ENCODE measurements around the gene MINDY4. TPM values are rescaled to one million over a fixed set of nuclear protein-coding genes. Genes with fewer than 3 reads are reported as not detected.

Gene MINDY4
- total RNA-seq, 1 experiment from 2014 or later: 1.8 TPM

- TF ChIP-seq USF1 (CRISPR knock-in tag; IDR thresholded peaks at IDR 0.05) (no peak), NFE2L1 (CRISPR knock-in tag; IDR thresholded peaks at IDR 0.05) (no peak), ELF4 (CRISPR knock-in tag; IDR thresholded peaks at IDR 0.05; ENCODE audit: low read depth) (no peak)
Observed at GRCh38 chr7:30837581-30837980, 66.4 kb downstream of the MINDY4 start (continued).

GRCh38 chr7:30838008-30838407 lies 66.8 kb downstream of the MINDY4 start:
- peaks cover 8% of the 10 kb centered on the region; the same call in 1 of the 2 replicates for H3K27me3 Mint-ChIP-seq (ENCODE audit: low read depth)
- H3K4me3 Mint-ChIP-seq: no peak overlapping the region
- H3K36me3 Mint-ChIP-seq: peaks cover 27% of the 10 kb centered on the region
- CTCF ChIA-PET: interaction anchor here (1.4 kb wide), 1 partner anchor 71 kb away, joined by 3 read pairs; no protein-coding TSS in a partner anchor
- peaks cover 35% of the 10 kb centered on the region for H3K9me3 Mint-ChIP-seq
- no peak for TF ChIP-seq ZNF396 (CRISPR knock-in tag; IDR thresholded peaks at IDR 0.05; ENCODE audit: borderline replicate concordance)
- TF ChIP-seq PRRX2 (CRISPR knock-in tag; IDR thresholded peaks at IDR 0.05): no peak
- TF ChIP-seq SMAD3 (CRISPR knock-in tag; IDR thresholded peaks at IDR 0.05; ENCODE audit: borderline replicate concordance): no peak
- TF ChIP-seq ZSCAN18 (CRISPR knock-in tag; IDR thresholded peaks at IDR 0.05): no peak
- TF ChIP-seq HMGXB4 (CRISPR knock-in tag; IDR thresholded peaks at IDR 0.05): no peak
- no peak for TF ChIP-seq FOXP1 (CRISPR knock-in tag; IDR thresholded peaks at IDR 0.05; ENCODE audit: borderline replicate concordance)
- no peak for TF ChIP-seq GTF2I (CRISPR knock-in tag; conservative IDR thresholded peaks at IDR 0.05)
- TF ChIP-seq PREB (CRISPR knock-in tag; IDR thresholded peaks at IDR 0.05; ENCODE audit: borderline replicate concordance): no peak
- POLR2A ChIA-PET: no interaction called here
- ATAC-seq (no peak), DNase-seq (ENCODE audit: low spot score) (no peak)
- H3K4me1 Mint-ChIP-seq: no peaks in the 10 kb centered on the region
- no peak overlapping the region for H3K27ac Mint-ChIP-seq

- Mint-ChIP-seq H3K36me3 (peaks cover 6% of the 10 kb centered on the region), H3K4me1 (no peaks in the 10 kb centered on the region), H3K4me3 (no peak overlapping the region), H3K9me3 (peaks cover 11% of the 10 kb centered on the region), H3K27ac (no peak overlapping the region), H3K27me3 (ENCODE audit: low read depth) (no peaks in the 10 kb centered on the region)
- DNase-seq (ENCODE audit: low spot score) (no peak), ATAC-seq (no peak)
- CTCF ChIA-PET: interaction anchor here (0.8 to 1.8 kb wide), 2 partner anchors 68 to 98 kb away, joined by 5 to 6 read pairs; no protein-coding TSS in a partner anchor
- POLR2A ChIA-PET: no interaction called here
- no peak for TF ChIP-seq ERG (CRISPR knock-in tag; IDR thresholded peaks at IDR 0.05)
- TF ChIP-seq PRRX2 (CRISPR knock-in tag; IDR thresholded peaks at IDR 0.05): no peak
- TF ChIP-seq SMAD4 (CRISPR knock-in tag; IDR thresholded peaks at IDR 0.05): no peak
- no peak for TF ChIP-seq GTF2I (CRISPR knock-in tag; conservative IDR thresholded peaks at IDR 0.05)
- TF ChIP-seq KAT7 (CRISPR knock-in tag; IDR thresholded peaks at IDR 0.05; ENCODE audit: borderline replicate concordance): no peak
- TF ChIP-seq IRF1 (CRISPR knock-in tag; IDR thresholded peaks at IDR 0.05): no peak
- TF ChIP-seq USF1 (CRISPR knock-in tag; IDR thresholded peaks at IDR 0.05): no peak
- TF ChIP-seq FOXK1 (CRISPR knock-in tag; IDR thresholded peaks at IDR 0.05): no peak
- TF ChIP-seq ATF1 (CRISPR knock-in tag; IDR thresholded peaks at IDR 0.05): no peak
- TF ChIP-seq CREB1 (CRISPR knock-in tag; IDR thresholded peaks at IDR 0.05): no peak
- TF ChIP-seq ZNF232 (CRISPR knock-in tag; IDR thresholded peaks at IDR 0.05): no peak
- TF ChIP-seq SMAD3 (CRISPR knock-in tag; IDR thresholded peaks at IDR 0.05; ENCODE audit: borderline replicate concordance): no peak
Observed at GRCh38 chr7:30840141-30841024, 69.2 kb downstream of the MINDY4 start.

Measured in WTC11 (cell line).